ENCODE results near the gene CDYL2.

Gene CDYL2

DNA sequence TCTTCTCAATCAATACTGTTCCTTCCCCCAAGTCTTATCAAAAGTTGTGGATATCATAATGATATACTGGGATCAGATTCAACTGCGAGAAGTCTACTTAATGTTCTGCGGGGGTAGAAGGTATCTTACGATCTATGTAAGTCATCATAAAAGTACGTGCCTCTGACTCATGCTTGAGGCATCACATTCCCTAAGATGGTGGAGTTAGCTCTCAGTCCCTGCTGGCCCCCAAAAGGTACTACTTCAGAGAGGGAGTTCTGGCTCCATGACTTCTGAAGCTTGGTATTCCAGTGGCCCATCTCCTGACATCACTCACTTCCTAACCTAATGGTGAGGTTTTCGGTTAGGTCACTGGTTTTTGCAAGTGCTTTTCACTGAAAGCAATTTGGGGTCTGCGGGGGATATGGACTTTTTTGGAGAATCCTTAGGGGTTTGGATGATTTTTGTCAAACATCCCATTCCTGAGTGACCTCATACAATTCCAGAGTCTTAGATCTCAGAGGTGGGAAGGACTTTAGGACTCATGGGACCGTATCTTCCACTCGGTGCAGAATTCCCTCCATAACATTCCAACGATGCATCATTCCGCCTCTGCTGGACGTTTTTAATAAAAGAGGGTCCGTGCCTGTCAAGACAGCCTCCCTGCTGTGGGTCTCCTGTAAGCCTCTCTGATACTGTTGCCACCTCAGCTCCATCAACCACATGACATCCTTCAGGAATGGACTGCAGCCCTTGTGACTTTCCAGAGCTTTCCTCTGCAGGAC, 189.3 kb downstream of the CDYL2 start (continued):
- TF ChIP-seq POU6F1 (CRISPR knock-in tag; IDR thresholded peaks at IDR 0.05; ENCODE audit: borderline replicate concordance, low read depth): no peak
- TF ChIP-seq OSR1 (CRISPR knock-in tag; IDR thresholded peaks at IDR 0.05): no peak
- no peak for TF ChIP-seq ISL1 (CRISPR knock-in tag; IDR thresholded peaks at IDR 0.05)

- ATAC-seq: no peak
- TF ChIP-seq POU6F1 (CRISPR knock-in tag; IDR thresholded peaks at IDR 0.05; ENCODE audit: borderline replicate concordance, low read depth) (no peak), CSDC2 (CRISPR knock-in tag; IDR thresholded peaks at IDR 0.05) (no peak), ISL1 (CRISPR knock-in tag; IDR thresholded peaks at IDR 0.05) (no peak), PPARA (CRISPR knock-in tag; IDR thresholded peaks at IDR 0.05; ENCODE audit: borderline replicate concordance) (no peak), ZFP3 (CRISPR knock-in tag; IDR thresholded peaks at IDR 0.05) (no peak), ZFP30 (CRISPR knock-in tag; IDR thresholded peaks at IDR 0.05) (no peak), TOX (CRISPR knock-in tag; IDR thresholded peaks at IDR 0.05; ENCODE audit: borderline replicate concordance) (no peak), ZNF565 (CRISPR knock-in tag; conservative IDR thresholded peaks at IDR 0.05; ENCODE audit: low read depth) (no peak), SNAI2 (CRISPR knock-in tag; IDR thresholded peaks at IDR 0.05) (no peak), GLIS3 (CRISPR knock-in tag; IDR thresholded peaks at IDR 0.05) (no peak), CSRNP3 (CRISPR knock-in tag; IDR thresholded peaks at IDR 0.05) (no peak), TCF4 (CRISPR knock-in tag; IDR thresholded peaks at IDR 0.05; ENCODE audit: borderline replicate concordance) (no peak), BACH2 (CRISPR knock-in tag; IDR thresholded peaks at IDR 0.05; ENCODE audit: borderline replicate concordance) (no peak)
- TF ChIP-seq, protein P1, sequence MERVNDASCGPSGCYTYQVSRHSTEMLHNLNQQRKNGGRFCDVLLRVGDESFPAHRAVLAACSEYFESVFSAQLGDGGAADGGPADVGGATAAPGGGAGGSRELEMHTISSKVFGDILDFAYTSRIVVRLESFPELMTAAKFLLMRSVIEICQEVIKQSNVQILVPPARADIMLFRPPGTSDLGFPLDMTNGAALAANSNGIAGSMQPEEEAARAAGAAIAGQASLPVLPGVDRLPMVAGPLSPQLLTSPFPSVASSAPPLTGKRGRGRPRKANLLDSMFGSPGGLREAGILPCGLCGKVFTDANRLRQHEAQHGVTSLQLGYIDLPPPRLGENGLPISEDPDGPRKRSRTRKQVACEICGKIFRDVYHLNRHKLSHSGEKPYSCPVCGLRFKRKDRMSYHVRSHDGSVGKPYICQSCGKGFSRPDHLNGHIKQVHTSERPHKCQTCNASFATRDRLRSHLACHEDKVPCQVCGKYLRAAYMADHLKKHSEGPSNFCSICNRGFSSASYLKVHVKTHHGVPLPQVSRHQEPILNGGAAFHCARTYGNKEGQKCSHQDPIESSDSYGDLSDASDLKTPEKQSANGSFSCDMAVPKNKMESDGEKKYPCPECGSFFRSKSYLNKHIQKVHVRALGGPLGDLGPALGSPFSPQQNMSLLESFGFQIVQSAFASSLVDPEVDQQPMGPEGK (CRISPR knock-in tag; IDR thresholded peaks at IDR 0.05; ENCODE audit: borderline replicate concordance): no peak
These were observed 191.9 kb downstream of the CDYL2 start for GRCh38 chr16:80612461-80613017.

- no peak for ATAC-seq
- TF ChIP-seq POU6F1 (CRISPR knock-in tag; IDR thresholded peaks at IDR 0.05; ENCODE audit: borderline replicate concordance, low read depth): no peak
These were observed 192.5 kb downstream of the CDYL2 start for GRCh38 chr16:80611930-80612327.

DNA sequence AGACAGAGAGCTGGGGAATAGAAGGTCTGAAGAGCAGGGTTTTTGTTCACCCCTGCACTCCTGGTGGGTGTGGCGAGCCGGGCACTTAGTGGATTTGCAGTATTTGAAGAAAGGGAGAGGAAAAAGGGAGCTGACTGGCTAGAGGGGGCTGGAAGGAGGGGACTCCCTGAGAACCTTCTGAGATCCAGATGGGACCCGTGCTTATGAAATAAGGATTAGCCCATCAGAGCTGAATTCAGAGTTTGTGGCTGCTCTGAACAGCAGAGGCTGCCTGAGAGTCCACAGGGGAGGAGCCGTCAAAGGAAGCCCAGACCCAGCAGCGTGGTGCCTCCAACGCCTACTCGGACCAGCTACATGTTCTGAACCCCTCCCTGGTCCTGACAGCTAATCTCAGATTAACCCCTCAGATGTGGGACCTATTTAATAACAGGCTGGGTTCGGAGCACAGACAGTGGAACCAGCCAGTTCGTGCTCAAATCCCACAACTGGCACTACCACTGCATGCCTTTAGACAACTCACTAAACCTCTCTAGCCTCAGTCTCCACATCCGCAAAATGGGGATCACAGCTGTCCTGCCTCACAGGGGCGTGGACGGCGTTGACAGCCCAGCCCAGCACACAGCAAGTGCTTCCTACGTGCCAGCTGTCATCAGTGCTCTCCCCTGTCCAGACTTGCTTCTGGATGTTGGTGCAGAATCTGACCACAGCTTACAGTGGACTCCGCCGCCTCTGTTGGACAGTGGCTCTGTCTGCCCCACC, 193.0 kb downstream of the CDYL2 start:
- no peak for ATAC-seq
- TF ChIP-seq, protein P1 (CRISPR knock-in tag; IDR thresholded peaks at IDR 0.05; ENCODE audit: borderline replicate concordance): no peak
- TF ChIP-seq CSDC2 (CRISPR knock-in tag; IDR thresholded peaks at IDR 0.05): no peak
- no peak for TF ChIP-seq TOX (CRISPR knock-in tag; IDR thresholded peaks at IDR 0.05; ENCODE audit: borderline replicate concordance)
- no peak for TF ChIP-seq ZNF70 (CRISPR knock-in tag; IDR thresholded peaks at IDR 0.05)
- TF ChIP-seq SNAI2 (CRISPR knock-in tag; IDR thresholded peaks at IDR 0.05): no peak
- no peak for TF ChIP-seq OSR1 (CRISPR knock-in tag; IDR thresholded peaks at IDR 0.05)
- TF ChIP-seq, protein P2, sequence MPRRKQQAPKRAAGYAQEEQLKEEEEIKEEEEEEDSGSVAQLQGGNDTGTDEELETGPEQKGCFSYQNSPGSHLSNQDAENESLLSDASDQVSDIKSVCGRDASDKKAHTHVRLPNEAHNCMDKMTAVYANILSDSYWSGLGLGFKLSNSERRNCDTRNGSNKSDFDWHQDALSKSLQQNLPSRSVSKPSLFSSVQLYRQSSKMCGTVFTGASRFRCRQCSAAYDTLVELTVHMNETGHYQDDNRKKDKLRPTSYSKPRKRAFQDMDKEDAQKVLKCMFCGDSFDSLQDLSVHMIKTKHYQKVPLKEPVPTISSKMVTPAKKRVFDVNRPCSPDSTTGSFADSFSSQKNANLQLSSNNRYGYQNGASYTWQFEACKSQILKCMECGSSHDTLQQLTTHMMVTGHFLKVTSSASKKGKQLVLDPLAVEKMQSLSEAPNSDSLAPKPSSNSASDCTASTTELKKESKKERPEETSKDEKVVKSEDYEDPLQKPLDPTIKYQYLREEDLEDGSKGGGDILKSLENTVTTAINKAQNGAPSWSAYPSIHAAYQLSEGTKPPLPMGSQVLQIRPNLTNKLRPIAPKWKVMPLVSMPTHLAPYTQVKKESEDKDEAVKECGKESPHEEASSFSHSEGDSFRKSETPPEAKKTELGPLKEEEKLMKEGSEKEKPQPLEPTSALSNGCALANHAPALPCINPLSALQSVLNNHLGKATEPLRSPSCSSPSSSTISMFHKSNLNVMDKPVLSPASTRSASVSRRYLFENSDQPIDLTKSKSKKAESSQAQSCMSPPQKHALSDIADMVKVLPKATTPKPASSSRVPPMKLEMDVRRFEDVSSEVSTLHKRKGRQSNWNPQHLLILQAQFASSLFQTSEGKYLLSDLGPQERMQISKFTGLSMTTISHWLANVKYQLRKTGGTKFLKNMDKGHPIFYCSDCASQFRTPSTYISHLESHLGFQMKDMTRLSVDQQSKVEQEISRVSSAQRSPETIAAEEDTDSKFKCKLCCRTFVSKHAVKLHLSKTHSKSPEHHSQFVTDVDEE (CRISPR knock-in tag; IDR thresholded peaks at IDR 0.05): no peak
- TF ChIP-seq GLIS3 (CRISPR knock-in tag; IDR thresholded peaks at IDR 0.05): no peak
- TF ChIP-seq CREB5 (CRISPR knock-in tag; IDR thresholded peaks at IDR 0.05; ENCODE audit: low read depth): no peak

Data from SK-N-SH treated with all-trans-retinoic acid at 6 μM for 48 hours (cell line).